ENCODE results near the gene RSBN1L. TPM values are rescaled to one million over a fixed set of nuclear protein-coding genes. Genes with fewer than 3 reads are reported as not detected.

Gene RSBN1L
- polyA plus RNA-seq, 1 donor from 2014 or later = 24.7 TPM

DNA sequence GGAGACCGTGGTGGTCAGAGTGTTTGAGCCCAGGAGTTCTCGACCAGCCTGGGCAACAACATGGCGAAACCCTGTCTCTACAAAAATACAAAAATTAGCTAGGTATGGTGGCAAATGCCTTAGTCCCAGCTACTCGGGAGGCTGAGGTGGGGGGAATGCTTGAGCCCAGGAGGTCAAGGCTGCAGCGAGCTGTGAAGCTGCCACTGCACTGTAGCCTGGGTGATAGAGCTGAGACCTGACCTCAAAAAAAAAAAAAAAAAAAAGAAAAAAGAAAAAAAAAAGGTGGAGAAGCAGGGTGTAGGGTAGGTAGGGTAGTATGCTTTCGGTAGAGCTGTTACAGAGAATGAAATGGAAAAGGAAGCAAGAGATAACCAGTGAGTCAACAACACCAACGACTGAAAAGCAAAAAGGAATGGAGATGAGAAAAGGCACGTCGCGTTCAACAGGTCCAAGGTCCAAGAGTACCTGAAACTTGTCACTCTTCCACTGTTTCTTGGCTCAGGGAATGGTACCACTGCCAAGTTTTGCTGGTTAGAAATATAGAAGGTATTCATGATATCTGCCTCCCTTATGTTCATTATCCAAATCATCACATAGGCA, 4.3 kb upstream of the RSBN1L start:
- Histone ChIP-seq H3K27ac (ENCODE audit: low read length) (no peak overlapping the region), H3K4me2 (ENCODE audit: low read length) (no peak overlapping the region), H3K4me3 (ENCODE audit: low read length) (no peak overlapping the region), H2AFZ (ENCODE audit: low read depth, low read length) (no peak overlapping the region), H3K79me2 (replicated peaks; ENCODE audit: insufficient read depth, low read length) (peaks cover 13% of the 10 kb centered on the region), H3K9ac (ENCODE audit: low read length) (no peak overlapping the region), H3K9me2 (ENCODE audit: insufficient read depth, low read length) (no peaks in the 10 kb centered on the region), H3F3A (ENCODE audit: insufficient read depth, low read length, poor library complexity, severe bottlenecking) (no peaks in the 10 kb centered on the region), H4K20me1 (ENCODE audit: insufficient read depth) (no peaks in the 10 kb centered on the region), H3K36me3 (ENCODE audit: insufficient read depth, low read length) (no peaks in the 10 kb centered on the region), H3K27me3 (ENCODE audit: insufficient read depth, low read depth, low read length) (no peaks in the 10 kb centered on the region), H3K9me3 (ENCODE audit: low read length) (no peaks in the 10 kb centered on the region)
- no peak for TF ChIP-seq EZH2 (IDR thresholded peaks at IDR 0.05; ENCODE audit: borderline replicate concordance, insufficient read depth, low read length, poor library complexity, severe bottlenecking)
- TF ChIP-seq, protein P1, sequence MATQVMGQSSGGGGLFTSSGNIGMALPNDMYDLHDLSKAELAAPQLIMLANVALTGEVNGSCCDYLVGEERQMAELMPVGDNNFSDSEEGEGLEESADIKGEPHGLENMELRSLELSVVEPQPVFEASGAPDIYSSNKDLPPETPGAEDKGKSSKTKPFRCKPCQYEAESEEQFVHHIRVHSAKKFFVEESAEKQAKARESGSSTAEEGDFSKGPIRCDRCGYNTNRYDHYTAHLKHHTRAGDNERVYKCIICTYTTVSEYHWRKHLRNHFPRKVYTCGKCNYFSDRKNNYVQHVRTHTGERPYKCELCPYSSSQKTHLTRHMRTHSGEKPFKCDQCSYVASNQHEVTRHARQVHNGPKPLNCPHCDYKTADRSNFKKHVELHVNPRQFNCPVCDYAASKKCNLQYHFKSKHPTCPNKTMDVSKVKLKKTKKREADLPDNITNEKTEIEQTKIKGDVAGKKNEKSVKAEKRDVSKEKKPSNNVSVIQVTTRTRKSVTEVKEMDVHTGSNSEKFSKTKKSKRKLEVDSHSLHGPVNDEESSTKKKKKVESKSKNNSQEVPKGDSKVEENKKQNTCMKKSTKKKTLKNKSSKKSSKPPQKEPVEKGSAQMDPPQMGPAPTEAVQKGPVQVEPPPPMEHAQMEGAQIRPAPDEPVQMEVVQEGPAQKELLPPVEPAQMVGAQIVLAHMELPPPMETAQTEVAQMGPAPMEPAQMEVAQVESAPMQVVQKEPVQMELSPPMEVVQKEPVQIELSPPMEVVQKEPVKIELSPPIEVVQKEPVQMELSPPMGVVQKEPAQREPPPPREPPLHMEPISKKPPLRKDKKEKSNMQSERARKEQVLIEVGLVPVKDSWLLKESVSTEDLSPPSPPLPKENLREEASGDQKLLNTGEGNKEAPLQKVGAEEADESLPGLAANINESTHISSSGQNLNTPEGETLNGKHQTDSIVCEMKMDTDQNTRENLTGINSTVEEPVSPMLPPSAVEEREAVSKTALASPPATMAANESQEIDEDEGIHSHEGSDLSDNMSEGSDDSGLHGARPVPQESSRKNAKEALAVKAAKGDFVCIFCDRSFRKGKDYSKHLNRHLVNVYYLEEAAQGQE (IDR thresholded peaks at IDR 0.05; ENCODE audit: borderline replicate concordance) = no peak
- no peak for TF ChIP-seq EP300 (conservative IDR thresholded peaks at IDR 0.05; ENCODE audit: poor library complexity, severe bottlenecking)
- TF ChIP-seq MXI1 (conservative IDR thresholded peaks at IDR 0.05; ENCODE audit: poor library complexity, severe bottlenecking) = no peak
- TF ChIP-seq, protein P2, sequence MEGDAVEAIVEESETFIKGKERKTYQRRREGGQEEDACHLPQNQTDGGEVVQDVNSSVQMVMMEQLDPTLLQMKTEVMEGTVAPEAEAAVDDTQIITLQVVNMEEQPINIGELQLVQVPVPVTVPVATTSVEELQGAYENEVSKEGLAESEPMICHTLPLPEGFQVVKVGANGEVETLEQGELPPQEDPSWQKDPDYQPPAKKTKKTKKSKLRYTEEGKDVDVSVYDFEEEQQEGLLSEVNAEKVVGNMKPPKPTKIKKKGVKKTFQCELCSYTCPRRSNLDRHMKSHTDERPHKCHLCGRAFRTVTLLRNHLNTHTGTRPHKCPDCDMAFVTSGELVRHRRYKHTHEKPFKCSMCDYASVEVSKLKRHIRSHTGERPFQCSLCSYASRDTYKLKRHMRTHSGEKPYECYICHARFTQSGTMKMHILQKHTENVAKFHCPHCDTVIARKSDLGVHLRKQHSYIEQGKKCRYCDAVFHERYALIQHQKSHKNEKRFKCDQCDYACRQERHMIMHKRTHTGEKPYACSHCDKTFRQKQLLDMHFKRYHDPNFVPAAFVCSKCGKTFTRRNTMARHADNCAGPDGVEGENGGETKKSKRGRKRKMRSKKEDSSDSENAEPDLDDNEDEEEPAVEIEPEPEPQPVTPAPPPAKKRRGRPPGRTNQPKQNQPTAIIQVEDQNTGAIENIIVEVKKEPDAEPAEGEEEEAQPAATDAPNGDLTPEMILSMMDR (IDR thresholded peaks at IDR 0.05; ENCODE audit: poor library complexity, severe bottlenecking) = no peak
- no peak for TF ChIP-seq RAD21 (conservative IDR thresholded peaks at IDR 0.05)

DNA sequence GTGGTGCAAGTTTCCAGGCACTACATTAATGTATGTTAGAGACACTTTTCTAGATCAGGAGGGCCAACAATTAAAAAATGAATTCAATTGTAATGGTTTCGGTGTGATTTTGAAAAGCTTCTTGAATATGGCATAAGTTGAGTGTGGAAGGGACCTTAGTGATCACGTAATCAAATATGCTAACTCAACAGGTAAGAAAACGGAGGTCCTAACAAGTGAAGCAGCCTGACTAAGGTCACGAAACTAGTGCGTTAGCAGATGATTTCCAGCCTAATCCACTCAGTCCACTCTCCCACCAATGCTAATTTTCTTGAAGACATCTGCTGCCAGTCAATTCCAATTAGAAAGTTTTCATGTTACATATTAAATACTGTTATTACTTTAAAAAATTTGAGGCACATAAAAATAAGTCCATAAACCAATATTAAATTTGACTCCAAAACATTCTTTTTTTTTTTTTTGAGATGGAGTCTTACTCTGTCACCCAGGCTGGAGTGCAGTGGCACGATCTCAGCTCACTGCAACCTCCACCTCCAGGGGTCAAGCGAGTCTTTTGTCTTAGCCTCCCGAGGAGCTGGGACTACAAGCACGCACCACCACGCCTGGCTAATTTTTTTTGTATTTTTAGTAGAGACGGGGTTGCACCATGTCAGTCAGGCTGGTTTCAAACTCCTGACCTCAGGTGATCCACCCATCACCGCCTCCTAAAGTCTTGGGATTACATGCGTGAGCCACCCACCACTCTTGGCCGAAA, 2.3 kb upstream of the RSBN1L start:
- TF ChIP-seq EZH2 (IDR thresholded peaks at IDR 0.05; ENCODE audit: borderline replicate concordance, insufficient read depth, low read length, poor library complexity, severe bottlenecking) (no peak), RAD21 (conservative IDR thresholded peaks at IDR 0.05) (no peak)
- TF ChIP-seq, protein P2 (IDR thresholded peaks at IDR 0.05; ENCODE audit: poor library complexity, severe bottlenecking) = no peak
- no peak overlapping the region for H3K4me2 ChIP-seq (ENCODE audit: low read length)
- H3F3A ChIP-seq (ENCODE audit: insufficient read depth, low read length, poor library complexity, severe bottlenecking) = no peaks in the 10 kb centered on the region
- H3K27ac ChIP-seq (ENCODE audit: low read length) = no peak overlapping the region
- H3K79me2 ChIP-seq (replicated peaks; ENCODE audit: insufficient read depth, low read length) = peaks cover 32% of the 10 kb centered on the region
- H2AFZ ChIP-seq (ENCODE audit: low read depth, low read length) = no peak overlapping the region
- H3K27me3 ChIP-seq (ENCODE audit: insufficient read depth, low read depth, low read length) = no peaks in the 10 kb centered on the region
- no peaks in the 10 kb centered on the region for H3K9me2 ChIP-seq (ENCODE audit: insufficient read depth, low read length)
- no peaks in the 10 kb centered on the region for H4K20me1 ChIP-seq (ENCODE audit: insufficient read depth)
- H3K4me3 ChIP-seq (ENCODE audit: low read length) = peak overlapping the region; percentile 33
- no peaks in the 10 kb centered on the region for H3K36me3 ChIP-seq (ENCODE audit: insufficient read depth, low read length)
- H3K9ac ChIP-seq (ENCODE audit: low read length) = no peak overlapping the region
- no peaks in the 10 kb centered on the region for H3K9me3 ChIP-seq (ENCODE audit: low read length)
